Measurements from ENCODE around the gene PPP4R4.

The PPP4R4 gene

DNA sequence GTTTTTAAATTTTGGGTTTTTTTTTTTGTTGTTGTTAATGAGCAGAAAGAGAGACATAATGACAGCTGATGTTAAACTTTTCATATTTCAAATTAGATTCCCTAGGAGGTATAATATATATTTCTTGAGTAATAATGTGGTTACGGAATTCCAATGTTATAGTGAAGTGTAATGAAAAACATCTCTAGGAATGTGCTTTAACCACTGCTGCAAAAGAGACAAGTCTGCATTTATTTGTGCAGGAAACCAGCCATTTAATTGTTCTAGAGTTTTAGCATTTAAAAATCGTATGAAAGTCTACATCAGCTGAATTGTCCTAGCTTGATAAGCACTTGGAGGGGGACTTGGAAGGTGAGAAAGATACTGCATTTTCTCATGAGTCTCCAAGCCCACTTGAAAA lies 104.6 kb downstream of the PPP4R4 start:
- in situ Hi-C loops (cut with MboI; ENCODE audit: low pct_unique_long_range_greater_than_20kb, low sequenced_read_pairs, unreplicated experiment), result no loop called here
- TF ChIP-seq, protein P1, sequence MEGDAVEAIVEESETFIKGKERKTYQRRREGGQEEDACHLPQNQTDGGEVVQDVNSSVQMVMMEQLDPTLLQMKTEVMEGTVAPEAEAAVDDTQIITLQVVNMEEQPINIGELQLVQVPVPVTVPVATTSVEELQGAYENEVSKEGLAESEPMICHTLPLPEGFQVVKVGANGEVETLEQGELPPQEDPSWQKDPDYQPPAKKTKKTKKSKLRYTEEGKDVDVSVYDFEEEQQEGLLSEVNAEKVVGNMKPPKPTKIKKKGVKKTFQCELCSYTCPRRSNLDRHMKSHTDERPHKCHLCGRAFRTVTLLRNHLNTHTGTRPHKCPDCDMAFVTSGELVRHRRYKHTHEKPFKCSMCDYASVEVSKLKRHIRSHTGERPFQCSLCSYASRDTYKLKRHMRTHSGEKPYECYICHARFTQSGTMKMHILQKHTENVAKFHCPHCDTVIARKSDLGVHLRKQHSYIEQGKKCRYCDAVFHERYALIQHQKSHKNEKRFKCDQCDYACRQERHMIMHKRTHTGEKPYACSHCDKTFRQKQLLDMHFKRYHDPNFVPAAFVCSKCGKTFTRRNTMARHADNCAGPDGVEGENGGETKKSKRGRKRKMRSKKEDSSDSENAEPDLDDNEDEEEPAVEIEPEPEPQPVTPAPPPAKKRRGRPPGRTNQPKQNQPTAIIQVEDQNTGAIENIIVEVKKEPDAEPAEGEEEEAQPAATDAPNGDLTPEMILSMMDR (IDR thresholded peaks at IDR 0.05; ENCODE audit: extremely low read depth, insufficient read depth, missing control alignments), result no peak
- no peak for DNase-seq (ENCODE audit: low spot score)

DNA sequence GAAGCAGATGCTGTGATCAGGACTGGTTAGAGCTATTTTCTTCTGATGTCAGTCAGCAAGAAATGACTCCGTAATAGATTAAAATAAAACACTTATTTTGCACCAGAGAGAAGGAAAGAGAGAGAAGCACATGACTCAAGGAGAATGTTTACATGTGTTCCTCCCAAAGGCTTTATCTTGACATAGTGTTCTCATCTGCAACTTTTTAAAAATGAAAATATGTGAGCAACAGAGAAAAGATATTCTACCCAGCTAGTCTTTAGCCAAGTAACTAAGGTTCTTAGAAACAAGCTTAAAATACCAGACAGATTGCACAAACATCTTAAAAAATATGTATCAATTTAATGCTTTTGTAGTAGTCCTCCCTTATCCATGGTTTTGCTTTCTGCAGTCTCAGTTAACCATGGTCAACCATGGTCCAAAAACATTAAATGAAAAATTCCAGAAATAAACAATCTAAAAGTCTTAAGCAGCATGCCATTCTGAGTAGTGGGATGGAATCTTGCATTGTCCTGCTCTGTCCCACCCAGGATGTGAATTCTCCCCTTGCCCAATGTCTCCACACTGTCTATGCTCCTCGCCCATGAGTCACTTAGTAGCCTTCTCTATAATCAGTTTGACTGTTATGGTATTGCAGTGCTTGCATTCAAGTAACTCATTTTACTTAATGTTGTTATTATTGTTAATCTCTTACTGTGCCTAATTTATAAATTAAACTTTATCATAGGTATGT lies 109.0 kb downstream of the PPP4R4 start:
- TF ChIP-seq, protein P1 (IDR thresholded peaks at IDR 0.05; ENCODE audit: extremely low read depth, insufficient read depth, missing control alignments), result no peak
- DNase-seq (ENCODE audit: low spot score), result no peak
- in situ Hi-C loops (cut with MboI; ENCODE audit: low pct_unique_long_range_greater_than_20kb, low sequenced_read_pairs, unreplicated experiment), result no loop called here

DNA sequence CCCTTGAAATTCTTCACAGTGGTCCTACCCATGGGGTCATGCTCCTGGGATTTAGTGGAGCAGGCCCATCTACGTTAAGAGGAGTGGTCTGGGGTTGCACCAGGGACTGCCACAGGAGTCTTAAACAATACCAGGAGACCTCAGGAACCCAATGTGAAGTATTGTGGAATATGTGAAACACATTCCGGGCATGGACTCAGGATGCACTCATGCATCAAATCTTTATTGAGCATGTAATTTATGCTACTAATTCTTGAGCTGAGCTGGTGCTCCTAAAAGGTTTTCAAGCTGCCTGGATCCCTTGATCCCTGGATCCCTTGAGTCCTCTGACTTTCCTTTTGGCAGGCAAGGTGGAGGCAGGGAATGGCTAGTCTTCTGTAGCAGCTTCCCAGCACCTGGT lies 110.1 kb downstream of the PPP4R4 start:
- in situ Hi-C loops (cut with MboI; ENCODE audit: low pct_unique_long_range_greater_than_20kb, low sequenced_read_pairs, unreplicated experiment), result no loop called here
- no peak for DNase-seq (ENCODE audit: low spot score)
- TF ChIP-seq, protein P1 (IDR thresholded peaks at IDR 0.05; ENCODE audit: extremely low read depth, insufficient read depth, missing control alignments), result no peak

DNA sequence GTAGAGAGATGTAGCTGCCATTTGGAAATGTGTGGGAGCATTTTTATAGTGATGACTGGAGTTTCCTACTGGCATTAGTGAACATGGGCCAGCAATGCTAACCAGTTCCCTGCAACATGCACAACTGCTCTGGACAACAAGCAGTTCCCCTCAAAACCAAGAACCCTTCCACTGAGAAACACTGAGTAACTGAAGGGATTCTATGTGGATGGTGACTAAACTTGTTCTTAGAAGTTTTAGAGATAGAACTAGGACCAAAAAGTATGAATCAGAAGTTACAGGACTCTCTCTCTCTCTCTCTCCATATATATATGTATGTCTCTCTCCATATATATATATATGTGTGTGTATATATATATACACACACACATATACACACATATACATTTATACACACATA lies 111.0 kb downstream of the PPP4R4 start:
- no peak for DNase-seq (ENCODE audit: low spot score)
- in situ Hi-C loops (cut with MboI; ENCODE audit: low pct_unique_long_range_greater_than_20kb, low sequenced_read_pairs, unreplicated experiment), result no loop called here
- TF ChIP-seq, protein P1 (IDR thresholded peaks at IDR 0.05; ENCODE audit: extremely low read depth, insufficient read depth, missing control alignments), result no peak

DNA sequence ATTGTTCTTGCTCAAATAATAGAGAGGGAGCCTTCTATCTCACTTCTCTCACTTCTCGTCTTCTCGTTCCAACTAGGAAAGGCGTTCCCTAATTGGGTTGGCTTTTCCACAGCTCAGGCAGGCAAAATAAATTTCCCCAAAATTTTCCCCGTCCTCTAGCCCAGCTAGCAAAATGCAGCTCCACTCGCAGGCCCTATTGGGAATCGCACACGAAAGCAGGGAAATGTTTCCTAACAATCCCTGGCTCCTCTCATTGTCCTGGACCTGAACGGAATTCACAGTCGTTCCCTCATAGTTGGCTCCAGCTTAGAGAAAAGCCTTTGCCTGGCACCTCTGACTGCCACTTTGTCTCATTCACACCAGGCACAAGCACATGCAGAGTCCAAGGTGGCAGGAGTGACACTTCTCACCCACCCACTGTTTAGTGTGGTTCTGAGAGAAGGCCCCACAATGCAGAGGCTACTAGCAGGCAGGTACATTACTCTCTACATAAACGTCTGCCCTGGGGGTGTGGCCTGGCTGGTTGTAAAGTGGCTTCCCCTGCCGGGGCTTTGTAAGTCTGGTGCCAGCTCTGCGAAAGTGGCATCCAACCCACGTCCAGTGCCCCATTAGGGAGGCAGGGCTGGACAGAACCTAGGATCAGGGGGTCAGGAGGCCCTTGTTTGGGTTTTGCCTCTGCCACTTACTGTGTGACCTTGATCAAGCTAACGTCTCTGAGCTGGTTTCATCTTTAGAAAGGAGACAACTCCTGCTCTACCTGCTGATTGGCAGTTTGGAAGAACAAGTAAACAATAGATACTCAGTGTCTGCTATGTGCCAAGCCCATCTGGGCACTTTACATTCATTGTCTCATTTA lies 114.7 kb downstream of the PPP4R4 start:
- in situ Hi-C loops (cut with MboI; ENCODE audit: low pct_unique_long_range_greater_than_20kb, low sequenced_read_pairs, unreplicated experiment), result no loop called here
- no peak for DNase-seq (ENCODE audit: low spot score)
- TF ChIP-seq, protein P1 (IDR thresholded peaks at IDR 0.05; ENCODE audit: extremely low read depth, insufficient read depth, missing control alignments), result no peak

DNA sequence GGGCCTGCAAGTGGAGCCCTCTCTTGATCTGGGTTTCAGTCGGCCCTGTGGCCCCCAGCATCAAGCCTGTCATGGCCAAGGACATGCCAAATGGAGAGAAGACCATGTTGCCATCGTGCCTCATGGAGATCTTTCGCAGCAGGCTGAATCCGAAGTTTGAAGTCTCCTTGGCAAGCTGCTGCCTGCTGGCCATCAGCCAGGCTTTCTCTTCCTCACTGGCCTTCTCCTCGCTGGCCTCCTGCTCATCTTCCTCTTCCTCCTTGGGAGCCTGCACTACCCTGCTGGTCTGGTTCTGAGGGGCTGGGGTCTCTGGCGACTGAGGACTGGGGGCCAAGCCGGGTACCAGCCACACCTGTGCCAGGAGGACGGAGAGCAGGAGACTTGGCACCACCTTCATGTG lies 116.1 kb downstream of the PPP4R4 start:
- no peak for DNase-seq (ENCODE audit: low spot score)
- TF ChIP-seq, protein P1 (IDR thresholded peaks at IDR 0.05; ENCODE audit: extremely low read depth, insufficient read depth, missing control alignments), result no peak
- in situ Hi-C loops (cut with MboI; ENCODE audit: low pct_unique_long_range_greater_than_20kb, low sequenced_read_pairs, unreplicated experiment), result no loop called here
